Natural killer cell (primary cell): Measurements from ENCODE around the gene HEXD. TPM values are rescaled to one million over a fixed set of nuclear protein-coding genes. Genes with fewer than 3 reads are reported as not detected.

ENCODE experiments used
- ATAC-seq, 3 donors: fragments of 150-1000 bp in 2 of 3; fragments of 200-7000 bp in 1 of 3; cut with Tn5 transposase; 1 replicate in 1 of 3; 2 replicates in 2 of 3; pipeline ENCODE4 v1.10.0; 2021; ENCODE audit warnings: mild to moderate bottlenecking in 2 of 3, moderate library complexity in 2 of 3
- DNase-seq, 2 donors: peaks; one replicate each; pipeline versions ENCODE4 v3.0.0 to v3.0.0-alpha.2; 2013 to 2021; ENCODE audit warnings: mixed read lengths in 1 of 2
- H3K27ac ChIP-seq: one replicate; pipeline ENCODE4 v1.5.1; 2013; ENCODE audit warnings: mild to moderate bottlenecking, low read length
- H3K27me3 ChIP-seq: one replicate; pipeline ENCODE4 v1.6.1; 2013; ENCODE audit warnings: low read length; ENCODE audit not compliant: control insufficient read depth, insufficient read depth
- H3K36me3 ChIP-seq: one replicate; pipeline ENCODE4 v1.6.1; 2013; ENCODE audit warnings: low read length; ENCODE audit not compliant: control insufficient read depth, insufficient read depth
- H3K4me1 ChIP-seq: one replicate; pipeline ENCODE4 v1.6.1; 2013; ENCODE audit warnings: low read length; ENCODE audit not compliant: control insufficient read depth, insufficient read depth
- H3K4me3 ChIP-seq: one replicate; pipeline ENCODE4 v1.5.1; 2013; ENCODE audit warnings: low read length
- H3K9me3 ChIP-seq: one replicate; pipeline ENCODE4 v1.6.1; 2013; ENCODE audit warnings: low read length; ENCODE audit not compliant: control insufficient read depth, insufficient read depth
- H3K27ac Mint-ChIP-seq, 2 donors: one replicate each; pipeline ENCODE4 v1.8.0; 2022; ENCODE audit warnings: mild to moderate bottlenecking in 2 of 2, mixed read lengths in 2 of 2, moderate library complexity in 1 of 2
- H3K27me3 Mint-ChIP-seq, 2 donors: one replicate each; pipeline ENCODE4 v1.8.0; 2022; ENCODE audit warnings: low read depth in 2 of 2, mixed read lengths in 2 of 2
- H3K36me3 Mint-ChIP-seq: one replicate; pipeline ENCODE4 v1.8.0; 2022; ENCODE audit warnings: mixed read lengths
- H3K4me1 Mint-ChIP-seq, 2 donors: one replicate each; pipeline ENCODE4 v1.8.0; 2022; ENCODE audit warnings: mixed read lengths in 2 of 2
- H3K4me3 Mint-ChIP-seq: one replicate; pipeline ENCODE4 v1.8.0; 2022; ENCODE audit warnings: mild to moderate bottlenecking, moderate library complexity, mixed read lengths
- H3K9me3 Mint-ChIP-seq, 2 donors: one replicate each; pipeline ENCODE4 v1.8.0; 2022; ENCODE audit warnings: mixed read lengths in 2 of 2
- WGBS: methylation state at CpG from one replicate; pipeline ENCODE4 v1.1.7; 2013; ENCODE audit warnings: missing lambda C conversion rate; ENCODE audit not compliant: insufficient coverage; 5-methylcytosine and 5-hydroxymethylcytosine counted together
- intact Hi-C: fragments of 100-400 bp; cut with micrococcal nuclease; formaldehyde crosslinking; loops from one replicate; pipeline ENCODE4 v1.14.2; 2022
- total RNA-seq, 4 donors: library from RNA; stranded (reverse); fragments of 120-200 nt in 1 of 4; gene quantifications; one replicate each; pipeline versions ENCODE4 v1.2.3 to v1.2.4, GENCODE V29; 2013 to 2022
- TF ChIP-seq, protein P1 (sequence below): fragments of 200-600 bp; IDR thresholded peaks from one replicate; pipeline ENCODE4 v1.8.0; 2022; ENCODE audit warnings: antibody characterized with exemption

HEXD gene
- total RNA-seq, 3 donors from 2014 or later (not counting 1 experiment from before 2014, with no cell fraction given) = 35.7 to 57.4 (median 51.5) TPM

DNA sequence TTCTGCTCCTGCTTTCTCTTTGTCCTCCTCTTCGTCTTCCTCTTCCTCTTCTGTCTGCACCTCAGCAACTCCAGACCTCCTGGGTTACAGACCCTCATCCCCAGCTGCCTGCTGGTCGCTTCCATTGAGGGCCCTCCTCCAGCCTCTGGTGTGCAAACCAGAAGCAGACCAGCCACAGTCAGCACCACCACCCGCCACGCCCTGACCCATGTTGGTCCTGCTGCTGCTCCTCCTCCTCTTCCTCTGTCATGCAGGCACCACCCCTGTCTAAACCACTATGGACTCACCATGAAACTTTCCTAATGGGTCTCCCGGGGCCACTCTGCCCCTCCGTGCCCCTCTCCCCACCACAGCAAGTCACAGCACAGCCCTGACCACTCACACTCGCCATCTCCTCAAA is 11.7 kb downstream of the HEXD start:
- Mint-ChIP-seq H3K27me3 (no peaks in the 10 kb centered on the region), H3K4me3 (peak overlapping the region; percentile 89), H3K36me3 (no peaks in the 10 kb centered on the region), H3K27ac (peak overlapping the region; percentile 92 to 97), H3K9me3 (no peaks in the 10 kb centered on the region), H3K4me1 (peaks cover 44 to 47% of the 10 kb centered on the region in 2 donors)
- 47% methylated on average over 7 of the region's 7 CpGs for WGBS
- DNase-seq (no peak), ATAC-seq (peak; percentile 14 to 52 (median 39))
- intact Hi-C loops = no loop called here
- Histone ChIP-seq H3K9me3 (no peaks in the 10 kb centered on the region), H3K36me3 (no peaks in the 10 kb centered on the region), H3K27me3 (no peaks in the 10 kb centered on the region), H3K27ac (peak overlapping the region; percentile 76), H3K4me1 (peaks cover 42% of the 10 kb centered on the region), H3K4me3 (peak overlapping the region; percentile 39)
- TF ChIP-seq, protein P1, sequence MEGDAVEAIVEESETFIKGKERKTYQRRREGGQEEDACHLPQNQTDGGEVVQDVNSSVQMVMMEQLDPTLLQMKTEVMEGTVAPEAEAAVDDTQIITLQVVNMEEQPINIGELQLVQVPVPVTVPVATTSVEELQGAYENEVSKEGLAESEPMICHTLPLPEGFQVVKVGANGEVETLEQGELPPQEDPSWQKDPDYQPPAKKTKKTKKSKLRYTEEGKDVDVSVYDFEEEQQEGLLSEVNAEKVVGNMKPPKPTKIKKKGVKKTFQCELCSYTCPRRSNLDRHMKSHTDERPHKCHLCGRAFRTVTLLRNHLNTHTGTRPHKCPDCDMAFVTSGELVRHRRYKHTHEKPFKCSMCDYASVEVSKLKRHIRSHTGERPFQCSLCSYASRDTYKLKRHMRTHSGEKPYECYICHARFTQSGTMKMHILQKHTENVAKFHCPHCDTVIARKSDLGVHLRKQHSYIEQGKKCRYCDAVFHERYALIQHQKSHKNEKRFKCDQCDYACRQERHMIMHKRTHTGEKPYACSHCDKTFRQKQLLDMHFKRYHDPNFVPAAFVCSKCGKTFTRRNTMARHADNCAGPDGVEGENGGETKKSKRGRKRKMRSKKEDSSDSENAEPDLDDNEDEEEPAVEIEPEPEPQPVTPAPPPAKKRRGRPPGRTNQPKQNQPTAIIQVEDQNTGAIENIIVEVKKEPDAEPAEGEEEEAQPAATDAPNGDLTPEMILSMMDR = no peak

DNA sequence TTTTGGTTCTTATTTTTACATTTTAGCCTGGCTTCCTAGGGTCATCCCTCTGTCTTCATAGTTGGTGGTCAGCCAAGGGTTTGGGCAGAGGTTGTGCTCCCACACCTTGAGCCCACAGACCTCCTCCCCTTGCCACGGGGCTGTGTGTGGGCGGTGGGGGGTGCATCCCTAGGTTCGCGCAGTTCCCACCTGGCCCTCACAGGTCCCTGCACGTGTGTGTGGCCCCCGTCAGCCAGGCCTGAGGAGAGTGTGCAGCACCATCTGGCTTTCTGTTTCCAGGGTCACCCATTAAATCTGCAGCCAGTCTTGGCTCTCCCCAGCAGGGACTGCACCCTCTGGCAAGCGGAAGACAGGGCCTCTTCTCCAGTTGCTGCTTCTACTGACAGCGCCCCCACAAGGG is 13.9 kb downstream of the HEXD start:
- H3K4me3 ChIP-seq = no peak overlapping the region
- Mint-ChIP-seq H3K4me3 (no peak overlapping the region), H3K4me1 (peaks cover 40 to 44% of the 10 kb centered on the region in 2 donors), H3K27ac (peak overlapping the region; percentile 92 to 97), H3K36me3 (no peaks in the 10 kb centered on the region), H3K27me3 (no peaks in the 10 kb centered on the region), H3K9me3 (no peaks in the 10 kb centered on the region)
- ATAC-seq (no peak), DNase-seq (no peak)
- 67% methylated on average over 8 of the region's 8 CpGs for WGBS
- peaks cover 62% of the 10 kb centered on the region for H3K4me1 ChIP-seq
- no peaks in the 10 kb centered on the region for H3K9me3 ChIP-seq
- H3K27me3 ChIP-seq = no peaks in the 10 kb centered on the region
- intact Hi-C loops = no loop called here
- TF ChIP-seq, protein P1 = no peak
- no peak overlapping the region for H3K27ac ChIP-seq
- H3K36me3 ChIP-seq = peaks cover 7% of the 10 kb centered on the region

DNA sequence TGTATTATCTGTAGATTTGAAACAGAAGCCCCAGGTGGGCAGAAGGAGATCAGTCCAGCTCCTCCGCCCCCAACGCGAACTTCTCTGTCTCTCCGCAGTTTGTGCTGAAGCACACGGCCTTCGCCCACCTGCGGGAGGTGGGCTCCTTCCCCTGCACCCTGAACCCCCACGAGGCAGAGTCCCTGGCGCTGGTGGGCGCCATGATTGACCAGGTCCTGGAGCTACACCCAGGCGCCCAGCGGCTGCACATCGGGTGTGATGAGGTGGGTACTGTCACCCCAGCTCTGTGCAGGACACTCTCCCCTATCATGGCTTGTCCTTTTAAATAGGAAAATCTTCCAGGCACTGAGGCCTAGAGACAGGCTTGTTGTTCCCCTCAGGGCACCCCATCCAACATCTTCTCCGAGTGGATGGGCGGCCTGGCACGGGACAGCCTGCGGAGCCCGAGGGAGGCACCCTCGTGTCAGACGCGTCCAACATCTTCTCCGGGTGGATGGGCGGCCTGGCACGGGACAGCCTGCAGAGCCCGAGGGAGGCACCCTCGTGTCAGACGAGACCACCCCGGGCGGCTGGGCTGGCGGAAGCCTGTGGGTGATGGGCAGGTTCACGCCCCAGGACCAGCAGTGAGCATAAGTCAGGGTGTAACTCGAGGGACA is 15.5 kb downstream of the HEXD start:
- no peaks in the 10 kb centered on the region for H3K9me3 ChIP-seq
- H3K27ac Mint-ChIP-seq = peak overlapping the region; percentile 76 to 84
- no peaks in the 10 kb centered on the region for H3K36me3 Mint-ChIP-seq
- no peaks in the 10 kb centered on the region for H3K27me3 ChIP-seq
- no peak overlapping the region for H3K4me3 ChIP-seq
- WGBS = 76% methylated on average over 32 of the region's 32 CpGs
- ATAC-seq (no peak), DNase-seq (no peak)
- intact Hi-C loops = no loop called here
- peak overlapping the region; percentile 41 for H3K27ac ChIP-seq
- TF ChIP-seq, protein P1 = no peak
- peak overlapping the region; percentile 60 for H3K4me3 Mint-ChIP-seq
- peaks cover 61% of the 10 kb centered on the region for H3K4me1 ChIP-seq
- no peaks in the 10 kb centered on the region for H3K27me3 Mint-ChIP-seq
- peaks cover 16% of the 10 kb centered on the region for H3K36me3 ChIP-seq
- H3K4me1 Mint-ChIP-seq = peaks cover 31 to 41% of the 10 kb centered on the region in 2 donors
- H3K9me3 Mint-ChIP-seq = no peaks in the 10 kb centered on the region

DNA sequence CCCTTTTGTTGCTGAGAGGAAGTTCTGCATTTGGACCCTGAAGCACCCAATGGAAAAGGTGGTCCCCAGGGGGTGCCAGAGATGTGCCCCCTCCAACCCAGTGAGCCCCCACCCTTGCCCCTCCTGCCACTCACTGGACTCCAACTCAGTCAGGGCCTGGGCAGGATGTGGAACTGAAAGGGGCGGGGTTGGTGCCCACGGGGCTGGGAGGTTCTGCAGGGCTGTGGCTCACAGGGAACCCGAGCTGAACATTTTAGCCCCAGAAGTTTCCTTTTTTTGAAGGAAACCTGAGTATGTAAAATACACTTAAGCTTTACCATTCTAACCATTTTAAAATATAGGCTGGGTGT is 16.0 kb downstream of the HEXD start:
- intact Hi-C loops = no loop called here
- 2% methylated on average over 3 of the region's 3 CpGs for WGBS
- peak overlapping the region; percentile 66 for H3K4me3 Mint-ChIP-seq

More for the DNA sequence above, 16.0 kb downstream of the HEXD start:
- H3K27ac Mint-ChIP-seq = peak overlapping the region; percentile 76 to 84
- peak; percentile 43 to 48 for DNase-seq
- peak overlapping the region; percentile 41 for H3K27ac ChIP-seq
- no peak overlapping the region for H3K4me3 ChIP-seq
- H3K4me1 Mint-ChIP-seq = peaks cover 30 to 38% of the 10 kb centered on the region in 2 donors
- peaks cover 57% of the 10 kb centered on the region for H3K4me1 ChIP-seq
- TF ChIP-seq, protein P1 = no peak
- H3K27me3 ChIP-seq = no peaks in the 10 kb centered on the region
- peak; percentile 77 to 80 (median 79) for ATAC-seq
- no peaks in the 10 kb centered on the region for H3K36me3 Mint-ChIP-seq
- H3K9me3 ChIP-seq = no peaks in the 10 kb centered on the region
- H3K9me3 Mint-ChIP-seq = no peaks in the 10 kb centered on the region
- no peaks in the 10 kb centered on the region for H3K27me3 Mint-ChIP-seq
- H3K36me3 ChIP-seq = peaks cover 16% of the 10 kb centered on the region
